ENCODE measurements around the gene MGAT4D. TPM values are rescaled to one million over a fixed set of nuclear protein-coding genes. Genes with fewer than 3 reads are reported as not detected.

MGAT4D gene
- polyA plus RNA-seq, 1 donor (not counting 4 experiments of a cell fraction or from before 2014, with no cell fraction given): not detected

- no peaks in the 10 kb centered on the region for H3K4me1 ChIP-seq (ENCODE audit: control insufficient read depth, extremely low read depth, insufficient read depth, low read length)
- FAIRE-seq (no peak), DNase-seq (ENCODE audit: low read depth, low spot score) (no peak)
- no peak overlapping the region for H3K9ac ChIP-seq (ENCODE audit: control insufficient read depth, extremely low read depth, insufficient read depth, low read length)
- no peaks in the 10 kb centered on the region for H4K20me1 ChIP-seq (ENCODE audit: control insufficient read depth, extremely low read depth, insufficient read depth, low read length)
- TF ChIP-seq EZH2 (IDR thresholded peaks at IDR 0.05; ENCODE audit: low read length) (no peak), CTCF (optimal IDR thresholded peaks at IDR 0.05 in 1 of 3, IDR thresholded peaks at IDR 0.05 in 1 of 3, conservative IDR thresholded peaks at IDR 0.05 in 1 of 3; ENCODE audit: extremely low read depth in 1 of 3, insufficient read depth in 2 of 3, low read length in 3 of 3) (no peak)
- H3K27ac ChIP-seq (ENCODE audit: control insufficient read depth, insufficient read depth, low read length): no peak overlapping the region
- no peaks in the 10 kb centered on the region for H3K36me3 ChIP-seq (ENCODE audit: control insufficient read depth in 2 of 2, extremely low read depth in 1 of 2, insufficient read depth in 2 of 2, low read length in 2 of 2)
- H2AFZ ChIP-seq (ENCODE audit: control insufficient read depth, low read length): no peak overlapping the region
- H3K79me2 ChIP-seq (ENCODE audit: control insufficient read depth, insufficient read depth, low read length): no peaks in the 10 kb centered on the region
- H3K27me3 ChIP-seq (ENCODE audit: control insufficient read depth, extremely low read depth, insufficient read depth, low read length): no peaks in the 10 kb centered on the region
- H3K4me3 ChIP-seq (ENCODE audit: control insufficient read depth in 2 of 3, extremely low read depth in 1 of 3, insufficient read depth in 2 of 3, low read depth in 1 of 3, low read length in 3 of 3): no peak overlapping the region
- dilution Hi-C loops (cut with MboI; ENCODE audit: extremely low pct_ligation_motif_present, low sequenced_read_pairs): no loop called here
- no peaks in the 10 kb centered on the region for H3K9me3 ChIP-seq (ENCODE audit: control insufficient read depth, low read depth, low read length)
- no peak overlapping the region for H3K4me2 ChIP-seq (ENCODE audit: control insufficient read depth, extremely low read depth, insufficient read depth, low read depth, low read length)
- no peaks in the 10 kb centered on the region for H3K9me1 ChIP-seq (ENCODE audit: control insufficient read depth, extremely low read depth, insufficient read depth, low read length)
Measured at GRCh38 chr4:140463614-140464013, 34.5 kb downstream of the MGAT4D start.

GRCh38 chr4:140463182-140463581, 34.9 kb downstream of the MGAT4D start:
- no peak for FAIRE-seq
- Histone ChIP-seq H3K9me1 (ENCODE audit: control insufficient read depth, extremely low read depth, insufficient read depth, low read length) (no peaks in the 10 kb centered on the region), H4K20me1 (ENCODE audit: control insufficient read depth, extremely low read depth, insufficient read depth, low read length) (no peaks in the 10 kb centered on the region), H3K4me3 (ENCODE audit: control insufficient read depth in 2 of 3, extremely low read depth in 1 of 3, insufficient read depth in 2 of 3, low read depth in 1 of 3, low read length in 3 of 3) (no peak overlapping the region), H2AFZ (ENCODE audit: control insufficient read depth, low read length) (no peak overlapping the region), H3K4me1 (ENCODE audit: control insufficient read depth, extremely low read depth, insufficient read depth, low read length) (no peaks in the 10 kb centered on the region), H3K36me3 (ENCODE audit: control insufficient read depth in 2 of 2, extremely low read depth in 1 of 2, insufficient read depth in 2 of 2, low read length in 2 of 2) (no peaks in the 10 kb centered on the region), H3K27me3 (ENCODE audit: control insufficient read depth, extremely low read depth, insufficient read depth, low read length) (no peaks in the 10 kb centered on the region), H3K4me2 (ENCODE audit: control insufficient read depth, extremely low read depth, insufficient read depth, low read depth, low read length) (no peak overlapping the region), H3K27ac (ENCODE audit: control insufficient read depth, insufficient read depth, low read length) (no peak overlapping the region), H3K9ac (ENCODE audit: control insufficient read depth, extremely low read depth, insufficient read depth, low read length) (no peak overlapping the region), H3K79me2 (ENCODE audit: control insufficient read depth, insufficient read depth, low read length) (no peaks in the 10 kb centered on the region), H3K9me3 (ENCODE audit: control insufficient read depth, low read depth, low read length) (no peaks in the 10 kb centered on the region)
- TF ChIP-seq EZH2 (IDR thresholded peaks at IDR 0.05; ENCODE audit: low read length) (no peak), CTCF (optimal IDR thresholded peaks at IDR 0.05 in 1 of 3, IDR thresholded peaks at IDR 0.05 in 1 of 3, conservative IDR thresholded peaks at IDR 0.05 in 1 of 3; ENCODE audit: extremely low read depth in 1 of 3, insufficient read depth in 2 of 3, low read length in 3 of 3) (no peak)
- no peak for DNase-seq (ENCODE audit: low read depth, low spot score)
- dilution Hi-C loops (cut with MboI; ENCODE audit: extremely low pct_ligation_motif_present, low sequenced_read_pairs): no loop called here

Measured in keratinocyte (primary cell).